Measurements from ENCODE around the gene VAPA. TPM values are rescaled to one million over a fixed set of nuclear protein-coding genes. Genes with fewer than 3 reads are reported as not detected.

Gene VAPA
- total and polyA plus RNA-seq, 2 donors, result 158 to 210 TPM

DNA sequence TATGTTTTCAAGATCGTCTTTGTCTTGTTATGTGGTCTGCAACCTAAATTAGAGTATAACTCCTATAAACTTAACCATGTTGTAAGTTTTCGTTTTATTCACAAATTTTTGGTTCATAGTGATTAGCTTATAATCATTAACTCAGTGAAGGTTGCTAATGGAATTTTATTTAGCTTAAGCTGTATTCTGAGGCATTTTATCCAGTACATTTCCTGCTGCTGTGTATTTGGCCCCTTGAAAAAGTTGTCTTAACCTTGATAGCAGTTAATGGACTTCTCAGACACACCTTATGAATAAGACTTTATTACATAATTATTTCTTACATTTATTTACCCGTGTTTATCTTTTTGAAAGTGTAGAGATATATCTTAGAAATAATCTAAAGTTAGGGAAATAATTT lies 20.5 kb downstream of the VAPA start:
- 98% methylated on average over 3 of the region's 3 CpGs for WGBS
- no peak overlapping the region for H3K27ac ChIP-seq (ENCODE audit: low read depth in 1 of 2, low read length in 1 of 2)

GRCh38 chr18:9941103-9941502 lies 27.3 kb downstream of the VAPA start:
- H3K27ac ChIP-seq (ENCODE audit: low read depth in 1 of 2, low read length in 1 of 2), result no peak overlapping the region
- H3K27me3 ChIP-seq (ENCODE audit: control insufficient read depth in 2 of 2, insufficient read depth in 1 of 2, low read length in 1 of 2), result no peaks in the 10 kb centered on the region
- H3K4me3 ChIP-seq (ENCODE audit: low read length in 2 of 2), result no peak overlapping the region
- H3K9me3 ChIP-seq (ENCODE audit: control insufficient read depth in 2 of 2, insufficient read depth in 1 of 2, low read length in 1 of 2), result no peaks in the 10 kb centered on the region
- peaks cover 29 to 51% of the 10 kb centered on the region in 2 donors for H3K36me3 ChIP-seq (ENCODE audit: control insufficient read depth in 2 of 2, insufficient read depth in 2 of 2, low read length in 1 of 2)
- no peaks in the 10 kb centered on the region for H3K4me1 ChIP-seq (ENCODE audit: control insufficient read depth in 2 of 2, insufficient read depth in 2 of 2, low read length in 2 of 2)
- no peak for DNase-seq (ENCODE audit: low read depth in 6 of 9, low spot score in 9 of 9)

More for the DNA sequence above, 20.5 kb downstream of the VAPA start:
- H3K4me1 ChIP-seq (ENCODE audit: control insufficient read depth in 2 of 2, insufficient read depth in 2 of 2, low read length in 2 of 2), result no peaks in the 10 kb centered on the region
- peaks cover 22 to 41% of the 10 kb centered on the region in 2 donors for H3K36me3 ChIP-seq (ENCODE audit: control insufficient read depth in 2 of 2, insufficient read depth in 2 of 2, low read length in 1 of 2)
- no peaks in the 10 kb centered on the region for H3K27me3 ChIP-seq (ENCODE audit: control insufficient read depth in 2 of 2, insufficient read depth in 1 of 2, low read length in 1 of 2)
- H3K4me3 ChIP-seq (ENCODE audit: low read length in 2 of 2), result no peak overlapping the region
- no peaks in the 10 kb centered on the region for H3K9me3 ChIP-seq (ENCODE audit: control insufficient read depth in 2 of 2, insufficient read depth in 1 of 2, low read length in 1 of 2)
- no peak for DNase-seq (ENCODE audit: low read depth in 6 of 9, low spot score in 9 of 9)

DNA sequence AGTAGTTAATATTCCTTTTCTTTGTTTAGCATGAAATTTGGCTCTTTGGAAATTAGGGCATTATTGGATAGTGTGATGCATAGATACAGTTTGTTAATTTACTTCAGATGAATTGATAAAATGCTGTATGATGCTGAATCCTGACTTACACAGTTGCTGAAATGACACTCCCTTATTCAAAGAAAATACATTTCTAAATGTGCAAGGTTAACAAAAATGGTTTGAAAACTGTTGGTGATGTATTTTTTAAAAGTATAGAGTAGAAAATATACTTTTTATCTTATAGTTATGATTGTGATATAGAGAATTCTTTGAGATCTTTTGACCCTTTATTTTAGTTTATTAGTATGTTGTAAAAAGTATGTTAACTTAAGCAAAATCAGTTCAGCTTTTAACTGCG lies 27.8 kb downstream of the VAPA start:
- no peak for DNase-seq (ENCODE audit: low read depth in 6 of 9, low spot score in 9 of 9)
- Histone ChIP-seq H3K27ac (ENCODE audit: low read depth in 1 of 2, low read length in 1 of 2) (no peak overlapping the region), H3K9me3 (ENCODE audit: control insufficient read depth in 2 of 2, insufficient read depth in 1 of 2, low read length in 1 of 2) (no peaks in the 10 kb centered on the region), H3K36me3 (ENCODE audit: control insufficient read depth in 2 of 2, insufficient read depth in 2 of 2, low read length in 1 of 2) (peaks cover 23 to 50% of the 10 kb centered on the region in 2 donors), H3K4me3 (ENCODE audit: low read length in 2 of 2) (no peak overlapping the region), H3K4me1 (ENCODE audit: control insufficient read depth in 2 of 2, insufficient read depth in 2 of 2, low read length in 2 of 2) (no peaks in the 10 kb centered on the region), H3K27me3 (ENCODE audit: control insufficient read depth in 2 of 2, insufficient read depth in 1 of 2, low read length in 1 of 2) (no peaks in the 10 kb centered on the region)
- whole genome bisulfite sequencing, result 99% methylated on average over 1 of the region's 1 CpG

- no peaks in the 10 kb centered on the region for H3K4me1 ChIP-seq (ENCODE audit: control insufficient read depth in 2 of 2, insufficient read depth in 2 of 2, low read length in 2 of 2)
- H3K27ac ChIP-seq (ENCODE audit: low read depth in 1 of 2, low read length in 1 of 2), result no peak overlapping the region
- H3K36me3 ChIP-seq (ENCODE audit: control insufficient read depth in 2 of 2, insufficient read depth in 2 of 2, low read length in 1 of 2), result peaks cover 17 to 45% of the 10 kb centered on the region in 2 donors
- H3K9me3 ChIP-seq (ENCODE audit: control insufficient read depth in 2 of 2, insufficient read depth in 1 of 2, low read length in 1 of 2), result no peaks in the 10 kb centered on the region
- no peak overlapping the region for H3K4me3 ChIP-seq (ENCODE audit: low read length in 2 of 2)
- no peak for DNase-seq (ENCODE audit: low read depth in 6 of 9, low spot score in 9 of 9)
- WGBS, result 98% methylated on average over 4 of the region's 4 CpGs
- H3K27me3 ChIP-seq (ENCODE audit: control insufficient read depth in 2 of 2, insufficient read depth in 1 of 2, low read length in 1 of 2), result no peaks in the 10 kb centered on the region
Measured at GRCh38 chr18:9943311-9943710, 29.5 kb downstream of the VAPA start.

GRCh38 chr18:9944805-9945204 lies 31.0 kb downstream of the VAPA start:
- Histone ChIP-seq H3K9me3 (ENCODE audit: control insufficient read depth in 2 of 2, insufficient read depth in 1 of 2, low read length in 1 of 2) (no peaks in the 10 kb centered on the region), H3K36me3 (ENCODE audit: control insufficient read depth in 2 of 2, insufficient read depth in 2 of 2, low read length in 1 of 2) (peaks cover 12 to 44% of the 10 kb centered on the region in 2 donors), H3K4me3 (ENCODE audit: low read length in 2 of 2) (no peak overlapping the region), H3K27me3 (ENCODE audit: control insufficient read depth in 2 of 2, insufficient read depth in 1 of 2, low read length in 1 of 2) (no peaks in the 10 kb centered on the region), H3K27ac (ENCODE audit: low read depth in 1 of 2, low read length in 1 of 2) (no peak overlapping the region), H3K4me1 (ENCODE audit: control insufficient read depth in 2 of 2, insufficient read depth in 2 of 2, low read length in 2 of 2) (no peaks in the 10 kb centered on the region)
- 98% methylated on average over 3 of the region's 3 CpGs for WGBS
- no peak for DNase-seq (ENCODE audit: low read depth in 6 of 9, low spot score in 9 of 9)

- Histone ChIP-seq H3K27me3 (ENCODE audit: control insufficient read depth in 2 of 2, insufficient read depth in 1 of 2, low read length in 1 of 2) (no peaks in the 10 kb centered on the region), H3K9me3 (ENCODE audit: control insufficient read depth in 2 of 2, insufficient read depth in 1 of 2, low read length in 1 of 2) (no peaks in the 10 kb centered on the region), H3K4me1 (ENCODE audit: control insufficient read depth in 2 of 2, insufficient read depth in 2 of 2, low read length in 2 of 2) (no peaks in the 10 kb centered on the region), H3K4me3 (ENCODE audit: low read length in 2 of 2) (no peak overlapping the region), H3K27ac (ENCODE audit: low read depth in 1 of 2, low read length in 1 of 2) (no peak overlapping the region), H3K36me3 (ENCODE audit: control insufficient read depth in 2 of 2, insufficient read depth in 2 of 2, low read length in 1 of 2) (peaks cover 13 to 44% of the 10 kb centered on the region in 2 donors)
- over 99% methylated on average over 3 of the region's 3 CpGs for WGBS
- DNase-seq (ENCODE audit: low read depth in 6 of 9, low spot score in 9 of 9), result no peak
Measured at GRCh38 chr18:9946831-9947230, 33.0 kb downstream of the VAPA start.

GRCh38 chr18:9947248-9947647 lies 33.4 kb downstream of the VAPA start:
- Histone ChIP-seq H3K4me3 (ENCODE audit: low read length in 2 of 2) (no peak overlapping the region), H3K4me1 (ENCODE audit: control insufficient read depth in 2 of 2, insufficient read depth in 2 of 2, low read length in 2 of 2) (no peaks in the 10 kb centered on the region), H3K27ac (ENCODE audit: low read depth in 1 of 2, low read length in 1 of 2) (no peak overlapping the region), H3K36me3 (ENCODE audit: control insufficient read depth in 2 of 2, insufficient read depth in 2 of 2, low read length in 1 of 2) (peaks cover 17 to 48% of the 10 kb centered on the region in 2 donors), H3K9me3 (ENCODE audit: control insufficient read depth in 2 of 2, insufficient read depth in 1 of 2, low read length in 1 of 2) (no peaks in the 10 kb centered on the region), H3K27me3 (ENCODE audit: control insufficient read depth in 2 of 2, insufficient read depth in 1 of 2, low read length in 1 of 2) (no peaks in the 10 kb centered on the region)
- DNase-seq (ENCODE audit: low read depth in 6 of 9, low spot score in 9 of 9), result no peak
- WGBS, result 98% methylated on average over 1 of the region's 1 CpG

GRCh38 chr18:9949315-9949714 lies 35.5 kb downstream of the VAPA start:
- Histone ChIP-seq H3K36me3 (ENCODE audit: control insufficient read depth in 2 of 2, insufficient read depth in 2 of 2, low read length in 1 of 2) (peaks cover 20 to 65% of the 10 kb centered on the region in 2 donors), H3K9me3 (ENCODE audit: control insufficient read depth in 2 of 2, insufficient read depth in 1 of 2, low read length in 1 of 2) (no peaks in the 10 kb centered on the region), H3K4me3 (ENCODE audit: low read length in 2 of 2) (no peak overlapping the region), H3K4me1 (ENCODE audit: control insufficient read depth in 2 of 2, insufficient read depth in 2 of 2, low read length in 2 of 2) (no peaks in the 10 kb centered on the region), H3K27ac (ENCODE audit: low read depth in 1 of 2, low read length in 1 of 2) (no peak overlapping the region), H3K27me3 (ENCODE audit: control insufficient read depth in 2 of 2, insufficient read depth in 1 of 2, low read length in 1 of 2) (no peaks in the 10 kb centered on the region)
- no peak for DNase-seq (ENCODE audit: low read depth in 6 of 9, low spot score in 9 of 9)
- 97% methylated on average over 2 of the region's 2 CpGs for WGBS

- no peak for DNase-seq (ENCODE audit: low read depth in 6 of 9, low spot score in 9 of 9)
- Histone ChIP-seq H3K4me3 (ENCODE audit: low read length in 2 of 2) (no peak overlapping the region), H3K36me3 (ENCODE audit: control insufficient read depth in 2 of 2, insufficient read depth in 2 of 2, low read length in 1 of 2) (peaks cover 18 to 65% of the 10 kb centered on the region in 2 donors), H3K27ac (ENCODE audit: low read depth in 1 of 2, low read length in 1 of 2) (no peak overlapping the region), H3K27me3 (ENCODE audit: control insufficient read depth in 2 of 2, insufficient read depth in 1 of 2, low read length in 1 of 2) (no peaks in the 10 kb centered on the region), H3K4me1 (ENCODE audit: control insufficient read depth in 2 of 2, insufficient read depth in 2 of 2, low read length in 2 of 2) (no peaks in the 10 kb centered on the region), H3K9me3 (ENCODE audit: control insufficient read depth in 2 of 2, insufficient read depth in 1 of 2, low read length in 1 of 2) (no peaks in the 10 kb centered on the region)
- 87% methylated on average over 5 of the region's 5 CpGs for WGBS
Measured at GRCh38 chr18:9949861-9950260, 36.0 kb downstream of the VAPA start.
